ENCODE results near the gene MYF5.

Gene MYF5

DNA sequence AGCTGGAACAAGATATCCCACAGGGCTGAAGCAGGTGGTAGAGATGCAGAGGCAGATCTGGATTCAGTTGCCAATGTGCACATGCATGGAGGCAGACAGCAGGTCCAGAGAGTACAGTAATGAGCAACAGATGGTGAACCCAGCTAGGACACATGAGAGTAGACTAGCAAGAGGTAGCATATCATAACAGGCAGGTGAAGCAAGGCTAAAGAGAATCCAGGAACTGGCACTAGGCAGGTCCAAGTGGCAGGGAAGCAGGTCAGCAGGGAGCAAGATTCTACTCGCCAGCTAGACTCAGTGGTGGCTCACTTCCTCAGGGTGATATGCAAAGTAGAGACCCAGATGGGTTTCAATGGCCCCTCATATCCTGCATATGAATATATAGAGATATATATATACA is 24.6 kb upstream of the MYF5 start:
- H3K27ac ChIP-seq (ENCODE audit: low read depth, low read length), result no peak overlapping the region
- H2BK15ac ChIP-seq (replicated peaks; ENCODE audit: low read depth), result no peak overlapping the region
- no peaks in the 10 kb centered on the region for H3K79me2 ChIP-seq (ENCODE audit: control insufficient read depth, insufficient read depth, low read length)
- H3K23ac ChIP-seq (ENCODE audit: low read length), result no peak overlapping the region
- H3K4ac ChIP-seq (ENCODE audit: low read depth, low read length), result no peak overlapping the region
- no peak overlapping the region for H3K4me3 ChIP-seq (ENCODE audit: low read length)
- H3K4me1 ChIP-seq (ENCODE audit: control insufficient read depth, low read depth, low read length), result no peaks in the 10 kb centered on the region
- no peak overlapping the region for H3K56ac ChIP-seq (ENCODE audit: low read length)
- WGBS (ENCODE audit: extremely low coverage, insufficient coverage, low lambda C conversion rate), result no CpG with 5 or more reads among the region's 1 CpG
- DNase-seq, result no peak
- no peak overlapping the region for H2BK5ac ChIP-seq (ENCODE audit: low read length)
- H2AK5ac ChIP-seq (ENCODE audit: low read length), result no peak overlapping the region
- H3K36me3 ChIP-seq (ENCODE audit: control insufficient read depth, insufficient read depth, low read length), result no peaks in the 10 kb centered on the region
- no peak overlapping the region for H4K8ac ChIP-seq (ENCODE audit: low read depth, low read length)
- H4K5ac ChIP-seq (ENCODE audit: low read length), result no peak overlapping the region
- no peak overlapping the region for H2BK120ac ChIP-seq (ENCODE audit: low read depth, low read length)
- no peaks in the 10 kb centered on the region for H3K27me3 ChIP-seq (ENCODE audit: insufficient read depth, low read length, poor library complexity)
- no peak overlapping the region for H3K18ac ChIP-seq (ENCODE audit: low read length)
- H3K4me2 ChIP-seq (ENCODE audit: low read length), result no peak overlapping the region
- no peaks in the 10 kb centered on the region for H3K79me1 ChIP-seq (ENCODE audit: low read length)
- H3K9ac ChIP-seq (ENCODE audit: low read length), result no peak overlapping the region

DNA sequence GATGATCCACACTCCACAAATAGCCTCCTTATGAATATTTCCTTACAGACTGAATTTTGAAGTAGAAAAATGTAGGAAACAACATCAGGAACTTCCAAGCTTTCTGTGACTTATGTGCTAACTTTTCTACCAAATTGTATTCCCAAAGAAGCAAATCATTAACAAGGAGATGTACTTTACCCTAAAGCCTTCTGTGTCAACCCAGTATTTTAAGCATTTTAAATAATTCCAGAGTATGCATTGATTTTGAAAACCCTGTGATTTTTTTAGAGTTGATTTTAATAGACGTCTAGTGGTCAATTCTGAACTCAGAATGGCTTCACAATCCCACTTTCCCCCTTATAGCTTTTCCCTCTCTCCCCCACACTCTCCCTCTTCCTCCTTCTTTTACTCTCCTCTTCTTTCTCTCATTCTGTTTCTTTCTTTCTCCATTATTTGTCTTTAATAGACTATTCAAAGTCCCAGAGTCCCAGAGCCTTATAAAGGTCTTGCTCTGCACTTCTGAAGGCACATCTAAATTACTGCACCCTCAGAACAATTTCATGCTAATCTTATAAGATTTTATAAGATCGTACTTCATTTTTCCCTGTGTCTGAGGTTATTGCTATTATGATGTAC is 19.3 kb upstream of the MYF5 start:
- Histone ChIP-seq H3K4me2 (ENCODE audit: low read length) (no peak overlapping the region), H3K23ac (ENCODE audit: low read length) (no peak overlapping the region), H2BK120ac (ENCODE audit: low read depth, low read length) (no peak overlapping the region), H3K4me3 (ENCODE audit: low read length) (no peak overlapping the region), H3K36me3 (ENCODE audit: control insufficient read depth, insufficient read depth, low read length) (no peaks in the 10 kb centered on the region), H3K4me1 (ENCODE audit: control insufficient read depth, low read depth, low read length) (no peaks in the 10 kb centered on the region), H4K8ac (ENCODE audit: low read depth, low read length) (no peak overlapping the region), H2BK15ac (replicated peaks; ENCODE audit: low read depth) (no peak overlapping the region), H3K18ac (ENCODE audit: low read length) (no peak overlapping the region), H3K27ac (ENCODE audit: low read depth, low read length) (no peak overlapping the region), H3K27me3 (ENCODE audit: insufficient read depth, low read length, poor library complexity) (no peaks in the 10 kb centered on the region), H3K4ac (ENCODE audit: low read depth, low read length) (no peak overlapping the region), H2AK5ac (ENCODE audit: low read length) (no peak overlapping the region), H3K79me1 (ENCODE audit: low read length) (no peaks in the 10 kb centered on the region), H3K79me2 (ENCODE audit: control insufficient read depth, insufficient read depth, low read length) (no peaks in the 10 kb centered on the region), H3K9ac (ENCODE audit: low read length) (no peak overlapping the region), H2BK5ac (ENCODE audit: low read length) (no peak overlapping the region), H4K5ac (ENCODE audit: low read length) (no peak overlapping the region), H3K56ac (ENCODE audit: low read length) (no peak overlapping the region)
- no peak for DNase-seq
- WGBS (ENCODE audit: extremely low coverage, insufficient coverage, low lambda C conversion rate), result no CpG with 5 or more reads among the region's 2 CpGs

DNA sequence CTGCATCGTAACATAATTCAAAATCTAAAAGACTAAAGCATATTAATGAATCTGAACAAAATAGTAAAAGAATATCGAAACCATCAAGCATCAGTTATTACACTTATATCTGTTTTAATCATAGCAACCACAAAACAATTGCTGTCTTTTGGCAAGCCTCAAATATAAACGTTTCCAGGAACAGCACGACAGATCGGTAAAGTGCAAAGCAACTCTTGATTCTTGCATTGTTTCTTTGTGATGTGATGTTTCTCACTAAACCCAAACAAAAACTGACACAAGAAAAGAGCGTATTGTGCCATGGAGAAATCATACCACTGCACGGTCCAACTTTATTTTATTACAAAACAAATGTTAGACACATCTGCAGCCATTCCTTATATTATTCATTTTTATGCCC is 18.5 kb upstream of the MYF5 start:
- no peak overlapping the region for H4K5ac ChIP-seq (ENCODE audit: low read length)
- no CpG with 5 or more reads among the region's 7 CpGs for WGBS (ENCODE audit: extremely low coverage, insufficient coverage, low lambda C conversion rate)
- H3K9ac ChIP-seq (ENCODE audit: low read length), result no peak overlapping the region
- H3K27me3 ChIP-seq (ENCODE audit: insufficient read depth, low read length, poor library complexity), result no peaks in the 10 kb centered on the region
- no peak overlapping the region for H3K4me3 ChIP-seq (ENCODE audit: low read length)
- no peak overlapping the region for H3K27ac ChIP-seq (ENCODE audit: low read depth, low read length)
- H3K56ac ChIP-seq (ENCODE audit: low read length), result no peak overlapping the region
- DNase-seq, result no peak
- no peak overlapping the region for H3K18ac ChIP-seq (ENCODE audit: low read length)
- no peak overlapping the region for H2BK120ac ChIP-seq (ENCODE audit: low read depth, low read length)
- H4K8ac ChIP-seq (ENCODE audit: low read depth, low read length), result no peak overlapping the region
- H3K23ac ChIP-seq (ENCODE audit: low read length), result no peak overlapping the region
- no peak overlapping the region for H3K4ac ChIP-seq (ENCODE audit: low read depth, low read length)
- no peaks in the 10 kb centered on the region for H3K79me2 ChIP-seq (ENCODE audit: control insufficient read depth, insufficient read depth, low read length)
- no peak overlapping the region for H2BK15ac ChIP-seq (replicated peaks; ENCODE audit: low read depth)
- no peak overlapping the region for H3K4me2 ChIP-seq (ENCODE audit: low read length)
- H2BK5ac ChIP-seq (ENCODE audit: low read length), result no peak overlapping the region
- no peaks in the 10 kb centered on the region for H3K79me1 ChIP-seq (ENCODE audit: low read length)
- no peaks in the 10 kb centered on the region for H3K4me1 ChIP-seq (ENCODE audit: control insufficient read depth, low read depth, low read length)
- no peaks in the 10 kb centered on the region for H3K36me3 ChIP-seq (ENCODE audit: control insufficient read depth, insufficient read depth, low read length)
- H2AK5ac ChIP-seq (ENCODE audit: low read length), result no peak overlapping the region

DNA sequence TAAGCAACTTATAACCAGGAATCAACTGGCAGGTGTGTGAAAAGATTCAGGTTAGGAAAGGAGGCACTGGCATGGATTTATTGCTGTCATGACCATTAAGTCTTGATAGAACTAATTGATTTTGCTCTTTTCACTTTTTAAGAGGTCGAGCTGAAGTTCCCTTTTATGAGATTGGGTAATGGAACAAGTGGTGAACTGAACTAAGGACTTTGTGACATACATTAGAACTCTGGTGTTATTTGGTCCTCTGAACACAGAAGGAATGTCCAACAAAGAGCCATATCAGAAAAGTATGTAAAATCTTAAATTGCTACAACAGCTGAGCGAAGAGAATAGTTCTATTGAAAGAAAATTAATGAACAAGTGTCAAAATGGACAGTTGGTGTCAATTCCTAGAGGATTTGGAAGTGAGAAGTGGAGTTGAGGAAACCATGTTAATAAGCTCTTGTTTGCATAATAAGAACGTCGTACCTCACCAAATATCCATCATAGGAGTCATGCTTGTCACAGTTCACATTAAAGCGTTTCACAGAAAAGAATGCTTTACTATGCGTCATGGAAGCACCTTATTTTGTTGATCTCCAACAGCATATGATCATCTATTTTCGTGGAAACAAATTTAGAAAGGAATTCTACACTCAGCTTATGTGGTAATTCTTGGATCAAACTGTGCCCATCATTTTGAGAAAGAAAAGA is 17.7 kb upstream of the MYF5 start:
- no peak overlapping the region for H2BK120ac ChIP-seq (ENCODE audit: low read depth, low read length)
- H2BK15ac ChIP-seq (replicated peaks; ENCODE audit: low read depth), result no peak overlapping the region
- H3K18ac ChIP-seq (ENCODE audit: low read length), result no peak overlapping the region
- H3K9ac ChIP-seq (ENCODE audit: low read length), result no peak overlapping the region
- H3K4me1 ChIP-seq (ENCODE audit: control insufficient read depth, low read depth, low read length), result no peaks in the 10 kb centered on the region
- no peak overlapping the region for H3K23ac ChIP-seq (ENCODE audit: low read length)
- H3K36me3 ChIP-seq (ENCODE audit: control insufficient read depth, insufficient read depth, low read length), result no peaks in the 10 kb centered on the region
- no peak overlapping the region for H4K8ac ChIP-seq (ENCODE audit: low read depth, low read length)
- H3K4me2 ChIP-seq (ENCODE audit: low read length), result no peak overlapping the region
- H2AK5ac ChIP-seq (ENCODE audit: low read length), result no peak overlapping the region
- no peak overlapping the region for H3K4me3 ChIP-seq (ENCODE audit: low read length)
- H3K56ac ChIP-seq (ENCODE audit: low read length), result no peak overlapping the region
- no peaks in the 10 kb centered on the region for H3K79me1 ChIP-seq (ENCODE audit: low read length)
- DNase-seq, result no peak
- H3K79me2 ChIP-seq (ENCODE audit: control insufficient read depth, insufficient read depth, low read length), result no peaks in the 10 kb centered on the region
- no peak overlapping the region for H3K27ac ChIP-seq (ENCODE audit: low read depth, low read length)
- H2BK5ac ChIP-seq (ENCODE audit: low read length), result no peak overlapping the region
- no peaks in the 10 kb centered on the region for H3K27me3 ChIP-seq (ENCODE audit: insufficient read depth, low read length, poor library complexity)
- no peak overlapping the region for H3K4ac ChIP-seq (ENCODE audit: low read depth, low read length)
- no peak overlapping the region for H4K5ac ChIP-seq (ENCODE audit: low read length)
- WGBS (ENCODE audit: extremely low coverage, insufficient coverage, low lambda C conversion rate), result no CpG with 5 or more reads among the region's 7 CpGs

DNA sequence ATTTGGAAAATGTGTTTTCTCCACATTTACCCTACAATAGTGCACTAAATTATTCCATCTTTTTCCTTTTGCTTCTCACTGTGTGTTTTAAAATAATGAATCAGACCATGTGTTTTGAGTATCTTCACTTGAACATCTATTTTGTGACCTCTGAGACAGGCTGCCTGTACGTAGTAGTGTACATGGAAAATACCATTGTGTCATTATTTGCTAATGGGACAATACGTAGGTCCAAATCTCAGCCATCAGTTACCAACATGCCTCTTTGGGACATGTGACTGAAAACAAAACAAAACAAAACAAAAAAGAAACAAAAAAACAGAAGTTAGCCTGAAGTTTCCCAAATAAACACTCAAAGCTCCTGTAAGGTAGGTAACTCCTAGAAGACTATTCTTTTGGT is 16.4 kb upstream of the MYF5 start:
- Histone ChIP-seq H4K8ac (ENCODE audit: low read depth, low read length) (no peak overlapping the region), H2BK15ac (replicated peaks; ENCODE audit: low read depth) (no peak overlapping the region), H3K23ac (ENCODE audit: low read length) (no peak overlapping the region), H3K9ac (ENCODE audit: low read length) (no peak overlapping the region), H3K4me2 (ENCODE audit: low read length) (no peak overlapping the region), H3K4ac (ENCODE audit: low read depth, low read length) (no peak overlapping the region), H2BK5ac (ENCODE audit: low read length) (no peak overlapping the region), H3K56ac (ENCODE audit: low read length) (no peak overlapping the region), H3K4me1 (ENCODE audit: control insufficient read depth, low read depth, low read length) (no peaks in the 10 kb centered on the region), H3K27ac (ENCODE audit: low read depth, low read length) (no peak overlapping the region), H3K79me2 (ENCODE audit: control insufficient read depth, insufficient read depth, low read length) (no peaks in the 10 kb centered on the region), H4K5ac (ENCODE audit: low read length) (no peak overlapping the region), H2BK120ac (ENCODE audit: low read depth, low read length) (no peak overlapping the region), H3K18ac (ENCODE audit: low read length) (no peak overlapping the region), H3K79me1 (ENCODE audit: low read length) (no peaks in the 10 kb centered on the region), H2AK5ac (ENCODE audit: low read length) (no peak overlapping the region), H3K4me3 (ENCODE audit: low read length) (no peak overlapping the region), H3K27me3 (ENCODE audit: insufficient read depth, low read length, poor library complexity) (no peaks in the 10 kb centered on the region), H3K36me3 (ENCODE audit: control insufficient read depth, insufficient read depth, low read length) (no peaks in the 10 kb centered on the region)
- no CpG with 5 or more reads among the region's 2 CpGs for WGBS (ENCODE audit: extremely low coverage, insufficient coverage, low lambda C conversion rate)
- DNase-seq, result no peak

DNA sequence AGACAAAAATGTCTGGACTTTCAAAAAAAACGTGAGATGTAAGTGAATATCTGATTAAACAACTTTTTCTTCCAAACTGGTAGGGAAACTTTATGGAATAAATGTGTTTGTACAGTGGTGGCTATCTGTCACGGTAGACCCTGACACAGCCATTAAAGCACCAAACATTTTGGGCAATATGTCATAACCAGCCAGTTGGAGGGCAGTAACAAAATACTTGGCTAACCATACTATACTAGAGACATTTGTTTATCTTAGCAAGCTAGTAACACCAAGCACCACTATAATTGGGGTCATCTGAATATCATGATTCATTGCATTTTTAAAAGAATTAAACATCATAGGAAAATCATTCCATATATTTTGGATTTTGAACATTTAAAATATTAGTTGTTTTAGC is 15.3 kb upstream of the MYF5 start:
- no peak for DNase-seq
- Histone ChIP-seq H3K36me3 (ENCODE audit: control insufficient read depth, insufficient read depth, low read length) (no peaks in the 10 kb centered on the region), H3K27ac (ENCODE audit: low read depth, low read length) (no peak overlapping the region), H2AK5ac (ENCODE audit: low read length) (no peak overlapping the region), H3K18ac (ENCODE audit: low read length) (no peak overlapping the region), H3K27me3 (ENCODE audit: insufficient read depth, low read length, poor library complexity) (peaks cover 2% of the 10 kb centered on the region), H3K4me2 (ENCODE audit: low read length) (no peak overlapping the region), H3K4me3 (ENCODE audit: low read length) (no peak overlapping the region), H4K5ac (ENCODE audit: low read length) (no peak overlapping the region), H3K56ac (ENCODE audit: low read length) (no peak overlapping the region), H4K8ac (ENCODE audit: low read depth, low read length) (no peak overlapping the region), H2BK120ac (ENCODE audit: low read depth, low read length) (no peak overlapping the region), H3K79me2 (ENCODE audit: control insufficient read depth, insufficient read depth, low read length) (no peaks in the 10 kb centered on the region), H2BK15ac (replicated peaks; ENCODE audit: low read depth) (no peak overlapping the region), H3K4me1 (ENCODE audit: control insufficient read depth, low read depth, low read length) (no peaks in the 10 kb centered on the region), H3K9ac (ENCODE audit: low read length) (no peak overlapping the region), H3K79me1 (ENCODE audit: low read length) (no peaks in the 10 kb centered on the region), H2BK5ac (ENCODE audit: low read length) (no peak overlapping the region), H3K23ac (ENCODE audit: low read length) (no peak overlapping the region), H3K4ac (ENCODE audit: low read depth, low read length) (no peak overlapping the region)
- no CpG with 5 or more reads among the region's 2 CpGs for WGBS (ENCODE audit: extremely low coverage, insufficient coverage, low lambda C conversion rate)
